ENCODE data around the gene SH2B2. TPM values are rescaled to one million over a fixed set of nuclear protein-coding genes. Genes with fewer than 3 reads are reported as not detected.

The SH2B2 gene
- total and polyA plus RNA-seq, 2 experiments from 2014 or later: 5.6 to 21.9 TPM

DNA sequence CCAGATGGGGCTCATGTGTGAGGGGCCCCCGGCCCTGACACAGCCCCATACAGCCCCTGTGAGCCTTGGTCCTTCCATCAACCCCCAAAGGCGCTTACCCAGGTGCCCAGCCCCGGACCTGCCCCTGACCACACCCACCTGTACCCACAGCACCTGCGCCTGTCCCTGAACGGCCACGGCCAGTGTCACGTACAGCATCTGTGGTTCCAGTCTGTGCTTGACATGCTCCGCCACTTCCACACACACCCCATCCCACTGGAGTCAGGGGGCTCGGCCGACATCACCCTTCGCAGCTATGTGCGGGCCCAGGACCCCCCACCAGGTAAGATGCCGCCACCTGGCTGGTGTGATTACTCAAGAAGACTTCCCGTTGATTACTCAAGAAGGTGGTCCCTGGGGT is 33.5 kb downstream of the SH2B2 start (continued):
- TF ChIP-seq, protein P1, sequence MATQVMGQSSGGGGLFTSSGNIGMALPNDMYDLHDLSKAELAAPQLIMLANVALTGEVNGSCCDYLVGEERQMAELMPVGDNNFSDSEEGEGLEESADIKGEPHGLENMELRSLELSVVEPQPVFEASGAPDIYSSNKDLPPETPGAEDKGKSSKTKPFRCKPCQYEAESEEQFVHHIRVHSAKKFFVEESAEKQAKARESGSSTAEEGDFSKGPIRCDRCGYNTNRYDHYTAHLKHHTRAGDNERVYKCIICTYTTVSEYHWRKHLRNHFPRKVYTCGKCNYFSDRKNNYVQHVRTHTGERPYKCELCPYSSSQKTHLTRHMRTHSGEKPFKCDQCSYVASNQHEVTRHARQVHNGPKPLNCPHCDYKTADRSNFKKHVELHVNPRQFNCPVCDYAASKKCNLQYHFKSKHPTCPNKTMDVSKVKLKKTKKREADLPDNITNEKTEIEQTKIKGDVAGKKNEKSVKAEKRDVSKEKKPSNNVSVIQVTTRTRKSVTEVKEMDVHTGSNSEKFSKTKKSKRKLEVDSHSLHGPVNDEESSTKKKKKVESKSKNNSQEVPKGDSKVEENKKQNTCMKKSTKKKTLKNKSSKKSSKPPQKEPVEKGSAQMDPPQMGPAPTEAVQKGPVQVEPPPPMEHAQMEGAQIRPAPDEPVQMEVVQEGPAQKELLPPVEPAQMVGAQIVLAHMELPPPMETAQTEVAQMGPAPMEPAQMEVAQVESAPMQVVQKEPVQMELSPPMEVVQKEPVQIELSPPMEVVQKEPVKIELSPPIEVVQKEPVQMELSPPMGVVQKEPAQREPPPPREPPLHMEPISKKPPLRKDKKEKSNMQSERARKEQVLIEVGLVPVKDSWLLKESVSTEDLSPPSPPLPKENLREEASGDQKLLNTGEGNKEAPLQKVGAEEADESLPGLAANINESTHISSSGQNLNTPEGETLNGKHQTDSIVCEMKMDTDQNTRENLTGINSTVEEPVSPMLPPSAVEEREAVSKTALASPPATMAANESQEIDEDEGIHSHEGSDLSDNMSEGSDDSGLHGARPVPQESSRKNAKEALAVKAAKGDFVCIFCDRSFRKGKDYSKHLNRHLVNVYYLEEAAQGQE (IDR thresholded peaks at IDR 0.05; ENCODE audit: unreplicated experiment): no peak
- TF ChIP-seq EZH2 (IDR thresholded peaks at IDR 0.05; ENCODE audit: low read depth, unreplicated experiment): no peak
- TF ChIP-seq, protein P2, sequence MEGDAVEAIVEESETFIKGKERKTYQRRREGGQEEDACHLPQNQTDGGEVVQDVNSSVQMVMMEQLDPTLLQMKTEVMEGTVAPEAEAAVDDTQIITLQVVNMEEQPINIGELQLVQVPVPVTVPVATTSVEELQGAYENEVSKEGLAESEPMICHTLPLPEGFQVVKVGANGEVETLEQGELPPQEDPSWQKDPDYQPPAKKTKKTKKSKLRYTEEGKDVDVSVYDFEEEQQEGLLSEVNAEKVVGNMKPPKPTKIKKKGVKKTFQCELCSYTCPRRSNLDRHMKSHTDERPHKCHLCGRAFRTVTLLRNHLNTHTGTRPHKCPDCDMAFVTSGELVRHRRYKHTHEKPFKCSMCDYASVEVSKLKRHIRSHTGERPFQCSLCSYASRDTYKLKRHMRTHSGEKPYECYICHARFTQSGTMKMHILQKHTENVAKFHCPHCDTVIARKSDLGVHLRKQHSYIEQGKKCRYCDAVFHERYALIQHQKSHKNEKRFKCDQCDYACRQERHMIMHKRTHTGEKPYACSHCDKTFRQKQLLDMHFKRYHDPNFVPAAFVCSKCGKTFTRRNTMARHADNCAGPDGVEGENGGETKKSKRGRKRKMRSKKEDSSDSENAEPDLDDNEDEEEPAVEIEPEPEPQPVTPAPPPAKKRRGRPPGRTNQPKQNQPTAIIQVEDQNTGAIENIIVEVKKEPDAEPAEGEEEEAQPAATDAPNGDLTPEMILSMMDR (conservative IDR thresholded peaks at IDR 0.05; ENCODE audit: low read depth in 2 of 2): no peak
- TF ChIP-seq ZNF331 (CRISPR knock-in tag; IDR thresholded peaks at IDR 0.05; ENCODE audit: low read depth): no peak

DNA sequence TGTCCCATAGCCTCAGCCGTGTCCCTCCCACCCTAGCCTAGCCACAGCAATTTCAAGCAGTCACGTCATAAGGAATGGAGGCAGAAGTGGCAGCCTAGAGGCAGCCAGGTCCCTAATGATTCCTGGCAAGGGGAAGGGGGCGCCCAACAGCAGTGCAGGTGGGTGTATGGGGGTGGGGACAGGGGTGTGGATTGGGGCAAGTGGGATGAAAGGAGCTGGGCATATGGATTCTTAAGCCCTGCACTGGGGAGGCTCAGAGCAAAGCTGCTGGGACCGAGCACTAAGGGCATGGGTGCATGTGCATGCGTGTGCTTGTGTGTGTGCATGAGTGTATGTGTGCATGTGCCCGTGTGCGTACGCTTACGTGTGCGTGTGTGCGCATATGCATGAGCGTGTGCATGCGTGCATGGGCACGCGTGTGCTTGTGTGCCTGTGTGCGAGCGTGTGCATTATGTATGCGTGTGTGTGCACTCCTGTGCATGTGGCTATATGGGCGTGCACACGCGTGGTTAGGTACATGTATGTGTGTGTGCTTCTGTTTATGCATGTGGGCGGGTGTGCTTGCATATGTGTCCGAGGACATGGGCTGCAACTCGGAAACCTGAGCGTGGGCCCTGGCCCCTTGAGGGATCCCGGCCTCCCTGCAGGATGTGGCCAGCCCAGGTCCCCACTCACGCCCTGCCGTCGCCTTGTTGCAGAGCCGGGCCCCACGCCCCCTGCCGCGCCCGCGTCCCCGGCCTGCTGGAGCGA is 34.1 kb downstream of the SH2B2 start:
- Histone ChIP-seq H3K4me1 (ENCODE audit: insufficient read depth) (peaks cover 3% of the 10 kb centered on the region; the same call in 1 of the 2 replicates), H3F3A (replicated peaks; ENCODE audit: low read depth) (0 out of 2 replicates have a peak, but pooled peaks cover 3% of the 10 kb centered on the region), H3K36me3 (ENCODE audit: insufficient read depth) (no peaks in the 10 kb centered on the region), H3K79me2 (replicated peaks; ENCODE audit: insufficient read depth) (no peaks in the 10 kb centered on the region), H4K20me1 (replicated peaks; ENCODE audit: insufficient read depth) (no peaks in the 10 kb centered on the region), H3K27ac (ENCODE audit: low read depth) (no peak overlapping the region), H3K4me3 (peak overlapping the region; percentile 52; the same call in 1 of the 2 replicates), H3K4me2 (peak overlapping the region; percentile 74), H3K9me2 (ENCODE audit: insufficient read depth) (no peaks in the 10 kb centered on the region), H3K27me3 (ENCODE audit: insufficient read depth) (no peaks in the 10 kb centered on the region), H2AFZ (no peak overlapping the region)
- Mint-ChIP-seq H3K27ac (no peak overlapping the region), H3K4me1 (peaks cover 16% of the 10 kb centered on the region), H3K9me3 (no peaks in the 10 kb centered on the region), H3K27me3 (ENCODE audit: insufficient read depth, low read depth, poor library complexity) (peaks cover 21% of the 10 kb centered on the region), H3K36me3 (ENCODE audit: low read depth) (peaks cover 6% of the 10 kb centered on the region), H3K4me3 (no peak overlapping the region)
- no peak for DNase-seq (ENCODE audit: low spot score)
- peak; percentile 6 for ATAC-seq
- TF ChIP-seq, protein P3, sequence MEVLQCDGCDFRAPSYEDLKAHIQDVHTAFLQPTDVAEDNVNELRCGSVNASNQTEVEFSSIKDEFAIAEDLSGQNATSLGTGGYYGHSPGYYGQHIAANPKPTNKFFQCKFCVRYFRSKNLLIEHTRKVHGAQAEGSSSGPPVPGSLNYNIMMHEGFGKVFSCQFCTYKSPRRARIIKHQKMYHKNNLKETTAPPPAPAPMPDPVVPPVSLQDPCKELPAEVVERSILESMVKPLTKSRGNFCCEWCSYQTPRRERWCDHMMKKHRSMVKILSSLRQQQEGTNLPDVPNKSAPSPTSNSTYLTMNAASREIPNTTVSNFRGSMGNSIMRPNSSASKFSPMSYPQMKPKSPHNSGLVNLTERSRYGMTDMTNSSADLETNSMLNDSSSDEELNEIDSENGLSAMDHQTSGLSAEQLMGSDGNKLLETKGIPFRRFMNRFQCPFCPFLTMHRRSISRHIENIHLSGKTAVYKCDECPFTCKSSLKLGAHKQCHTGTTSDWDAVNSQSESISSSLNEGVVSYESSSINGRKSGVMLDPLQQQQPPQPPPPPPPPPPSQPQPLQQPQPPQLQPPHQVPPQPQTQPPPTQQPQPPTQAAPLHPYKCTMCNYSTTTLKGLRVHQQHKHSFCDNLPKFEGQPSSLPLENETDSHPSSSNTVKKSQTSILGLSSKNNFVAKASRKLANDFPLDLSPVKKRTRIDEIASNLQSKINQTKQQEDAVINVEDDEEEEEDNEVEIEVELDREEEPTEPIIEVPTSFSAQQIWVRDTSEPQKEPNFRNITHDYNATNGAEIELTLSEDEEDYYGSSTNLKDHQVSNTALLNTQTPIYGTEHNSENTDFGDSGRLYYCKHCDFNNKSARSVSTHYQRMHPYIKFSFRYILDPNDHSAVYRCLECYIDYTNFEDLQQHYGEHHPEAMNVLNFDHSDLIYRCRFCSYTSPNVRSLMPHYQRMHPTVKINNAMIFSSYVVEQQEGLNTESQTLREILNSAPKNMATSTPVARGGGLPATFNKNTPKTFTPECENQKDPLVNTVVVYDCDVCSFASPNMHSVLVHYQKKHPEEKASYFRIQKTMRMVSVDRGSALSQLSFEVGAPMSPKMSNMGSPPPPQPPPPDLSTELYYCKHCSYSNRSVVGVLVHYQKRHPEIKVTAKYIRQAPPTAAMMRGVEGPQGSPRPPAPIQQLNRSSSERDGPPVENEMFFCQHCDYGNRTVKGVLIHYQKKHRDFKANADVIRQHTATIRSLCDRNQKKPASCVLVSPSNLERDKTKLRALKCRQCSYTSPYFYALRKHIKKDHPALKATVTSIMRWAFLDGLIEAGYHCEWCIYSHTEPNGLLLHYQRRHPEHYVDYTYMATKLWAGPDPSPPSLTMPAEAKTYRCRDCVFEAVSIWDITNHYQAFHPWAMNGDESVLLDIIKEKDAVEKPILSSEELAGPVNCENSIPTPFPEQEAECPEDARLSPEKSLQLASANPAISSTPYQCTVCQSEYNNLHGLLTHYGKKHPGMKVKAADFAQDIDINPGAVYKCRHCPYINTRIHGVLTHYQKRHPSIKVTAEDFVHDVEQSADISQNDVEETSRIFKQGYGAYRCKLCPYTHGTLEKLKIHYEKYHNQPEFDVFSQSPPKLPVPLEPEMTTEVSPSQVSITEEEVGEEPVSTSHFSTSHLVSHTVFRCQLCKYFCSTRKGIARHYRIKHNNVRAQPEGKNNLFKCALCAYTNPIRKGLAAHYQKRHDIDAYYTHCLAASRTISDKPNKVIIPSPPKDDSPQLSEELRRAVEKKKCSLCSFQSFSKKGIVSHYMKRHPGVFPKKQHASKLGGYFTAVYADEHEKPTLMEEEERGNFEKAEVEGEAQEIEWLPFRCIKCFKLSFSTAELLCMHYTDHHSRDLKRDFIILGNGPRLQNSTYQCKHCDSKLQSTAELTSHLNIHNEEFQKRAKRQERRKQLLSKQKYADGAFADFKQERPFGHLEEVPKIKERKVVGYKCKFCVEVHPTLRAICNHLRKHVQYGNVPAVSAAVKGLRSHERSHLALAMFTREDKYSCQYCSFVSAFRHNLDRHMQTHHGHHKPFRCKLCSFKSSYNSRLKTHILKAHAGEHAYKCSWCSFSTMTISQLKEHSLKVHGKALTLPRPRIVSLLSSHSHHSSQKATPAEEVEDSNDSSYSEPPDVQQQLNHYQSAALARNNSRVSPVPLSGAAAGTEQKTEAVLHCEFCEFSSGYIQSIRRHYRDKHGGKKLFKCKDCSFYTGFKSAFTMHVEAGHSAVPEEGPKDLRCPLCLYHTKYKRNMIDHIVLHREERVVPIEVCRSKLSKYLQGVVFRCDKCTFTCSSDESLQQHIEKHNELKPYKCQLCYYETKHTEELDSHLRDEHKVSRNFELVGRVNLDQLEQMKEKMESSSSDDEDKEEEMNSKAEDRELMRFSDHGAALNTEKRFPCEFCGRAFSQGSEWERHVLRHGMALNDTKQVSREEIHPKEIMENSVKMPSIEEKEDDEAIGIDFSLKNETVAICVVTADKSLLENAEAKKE (CRISPR knock-in tag; IDR thresholded peaks at IDR 0.05): no peak
- TF ChIP-seq, protein P2 (conservative IDR thresholded peaks at IDR 0.05; ENCODE audit: low read depth in 2 of 2): 0 out of 4 replicates have a peak, but pooled peaks of 1 of the 2 experiments have one; percentile 14

All from GM23338 (cell line).